HG02885 (cell line): ENCODE data around the gene PRXL2B.
"Not testable (repeated sequence)": the region's sequence is repeated elsewhere in the genome, so short reads cannot be mapped to it uniquely, and the experiment has no call there.

Experiments
- ATAC-seq: cut with Tn5 transposase; IDR thresholded peaks from one replicate; pipeline ENCODE4 v1.9.1; 2021; ENCODE audit warnings: mild to moderate bottlenecking; ENCODE audit not compliant: unreplicated experiment, poor library complexity

Gene PRXL2B

DNA sequence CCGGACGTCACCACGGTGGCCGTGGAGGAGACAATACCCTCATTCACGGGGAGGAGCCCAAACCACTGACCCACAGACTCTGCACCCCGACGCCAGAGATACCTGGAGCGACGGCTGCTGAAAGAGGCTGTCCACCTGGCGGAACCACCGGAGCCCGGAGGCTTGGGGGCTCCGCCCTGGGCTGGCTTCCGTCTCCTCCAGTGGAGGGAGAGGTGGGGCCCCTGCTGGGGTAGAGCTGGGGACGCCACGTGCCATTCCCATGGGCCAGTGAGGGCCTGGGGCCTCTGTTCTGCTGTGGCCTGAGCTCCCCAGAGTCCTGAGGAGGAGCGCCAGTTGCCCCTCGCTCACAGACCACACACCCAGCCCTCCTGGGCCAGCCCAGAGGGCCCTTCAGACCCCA lies 23.4 kb upstream of the PRXL2B start:
- ATAC-seq: no peak

DNA sequence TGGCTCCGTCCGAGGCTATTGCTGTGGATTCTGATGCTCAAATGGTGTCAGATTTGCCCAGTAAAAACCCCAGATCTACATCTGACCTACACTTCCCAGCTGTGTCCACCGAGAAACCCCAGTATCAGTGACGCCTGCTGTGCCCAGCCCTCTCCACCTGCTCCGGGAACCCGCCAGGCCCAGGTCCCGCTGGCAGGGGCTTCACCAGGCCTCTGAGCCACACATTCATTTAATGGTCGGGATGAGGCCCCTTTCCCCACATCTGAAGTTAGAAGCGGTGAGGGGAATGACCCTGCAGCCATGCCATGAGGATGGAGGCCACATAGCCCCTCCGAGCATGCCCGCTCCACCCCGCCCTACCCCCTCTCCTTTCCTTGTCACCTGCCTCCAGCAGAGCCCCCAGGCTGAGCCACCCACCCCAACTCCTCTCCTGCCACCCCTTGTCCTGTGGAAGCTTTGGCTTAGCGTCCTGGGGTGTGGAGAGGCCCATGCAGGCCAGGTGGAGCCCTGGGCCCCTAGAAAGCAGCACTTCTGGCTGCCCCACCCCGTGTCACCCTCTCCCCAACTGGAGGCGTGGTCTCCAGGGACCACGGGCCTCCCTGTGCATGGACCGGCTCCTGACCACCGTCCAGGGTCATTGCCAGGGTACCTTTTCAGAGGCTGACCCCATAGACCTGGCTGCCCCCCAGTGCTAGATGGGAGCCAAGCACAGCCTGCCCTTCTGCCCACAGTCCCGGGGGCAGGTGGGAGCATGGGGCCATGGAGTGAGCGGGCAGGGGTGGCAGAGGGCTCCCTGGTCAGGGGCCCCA lies 22.4 kb upstream of the PRXL2B start:
- ATAC-seq: no peak

DNA sequence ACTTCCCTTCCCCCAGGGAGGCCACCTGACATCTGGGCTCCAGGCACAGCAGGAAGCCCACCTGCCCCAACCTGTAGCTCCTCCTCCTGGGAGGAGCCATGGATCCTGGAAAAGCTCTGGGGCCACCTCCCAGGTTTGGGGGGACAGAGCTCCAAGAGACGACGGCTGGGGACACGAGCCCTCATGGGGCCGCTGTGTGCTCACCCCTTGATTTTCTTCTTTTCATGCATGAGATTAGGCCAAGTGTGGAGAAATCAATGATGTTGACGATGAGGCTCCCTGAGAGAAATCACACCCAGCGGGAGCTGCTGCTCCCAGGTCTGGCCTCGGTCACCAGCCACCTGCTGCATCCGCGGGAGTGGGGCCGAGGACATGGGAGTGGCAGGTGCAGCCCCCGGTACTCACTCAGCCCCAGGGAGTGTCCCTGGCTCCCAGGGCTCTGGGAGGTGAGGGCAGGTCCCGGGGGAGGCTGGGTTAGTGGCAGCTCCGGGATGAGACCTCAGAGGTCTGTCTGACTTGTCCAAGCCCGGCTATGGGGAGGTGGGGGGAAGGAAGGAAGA lies 21.7 kb upstream of the PRXL2B start:
- no peak for ATAC-seq

DNA sequence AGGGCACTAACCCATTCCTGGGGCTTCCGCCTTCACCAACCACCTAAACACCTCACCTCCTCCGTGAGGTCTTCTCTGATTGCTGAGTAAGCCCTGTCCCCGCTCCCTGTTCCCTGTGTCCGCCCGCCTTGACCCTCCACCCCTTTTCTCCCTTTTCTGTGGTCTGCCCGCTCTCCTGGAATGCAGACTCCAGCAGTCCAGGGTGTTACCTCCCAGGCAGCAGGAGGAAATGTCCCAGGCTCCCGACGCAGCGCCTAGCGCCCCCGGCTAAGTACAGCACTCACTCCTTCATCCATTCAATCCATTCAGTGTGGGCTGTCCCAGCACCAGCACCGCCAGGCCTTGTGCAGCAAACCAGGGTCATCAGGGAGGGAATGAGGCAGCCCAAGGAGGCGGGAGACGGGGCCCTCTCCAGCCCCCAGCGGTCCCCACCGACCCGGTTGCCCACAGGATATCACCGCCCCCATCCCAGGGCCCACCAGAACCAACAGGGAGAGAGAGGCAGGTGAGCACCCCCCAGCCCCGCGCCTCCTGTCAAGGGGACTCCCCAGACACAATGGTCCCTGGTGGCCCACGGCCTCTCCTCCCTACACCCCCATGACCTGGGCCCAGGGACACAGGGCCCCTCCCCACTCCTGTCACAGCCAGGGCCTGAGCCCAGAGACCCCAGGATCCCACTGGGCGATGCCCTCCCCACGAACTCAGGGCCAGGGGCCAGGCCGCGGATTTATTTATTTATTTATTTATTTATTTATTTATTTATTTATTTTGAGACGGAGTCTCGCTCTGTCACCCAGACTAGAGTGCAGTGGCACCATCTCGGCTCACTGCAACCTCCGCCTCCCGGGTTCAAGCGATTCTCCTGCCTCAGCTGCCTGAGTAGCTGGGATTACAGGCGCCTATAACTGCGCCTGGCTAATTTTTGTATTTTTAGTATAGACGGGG lies 20.2 kb upstream of the PRXL2B start:
- no peak for ATAC-seq

DNA sequence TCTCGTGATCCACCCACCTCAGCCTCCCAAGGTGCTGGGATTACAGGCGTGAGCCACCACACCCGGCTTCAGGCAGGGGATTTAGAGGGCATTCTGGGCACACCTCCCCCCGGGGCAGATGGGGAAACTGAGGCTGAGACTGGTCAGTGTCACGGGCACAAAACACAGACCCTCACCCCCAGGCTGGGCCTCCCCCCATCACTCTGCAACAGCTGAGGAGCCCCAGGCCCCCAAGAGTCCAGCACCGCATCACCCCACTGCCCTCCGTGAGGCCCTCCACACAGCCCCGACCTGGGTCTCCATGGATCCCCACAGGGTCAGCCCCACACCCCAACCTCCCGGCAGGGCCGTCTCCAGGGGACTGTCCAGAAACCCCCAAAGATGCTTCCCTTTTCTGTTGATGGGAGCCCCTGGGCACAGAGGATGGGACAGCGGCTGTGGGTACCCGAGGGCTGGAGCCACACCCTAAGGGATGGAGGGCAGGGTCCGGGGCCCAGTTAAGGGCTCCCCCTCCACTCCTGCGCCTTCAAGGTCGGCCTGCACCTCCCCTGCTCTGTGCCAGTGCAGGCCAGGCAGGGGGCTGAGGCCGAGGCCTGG lies 19.4 kb upstream of the PRXL2B start:
- ATAC-seq: no peak

DNA sequence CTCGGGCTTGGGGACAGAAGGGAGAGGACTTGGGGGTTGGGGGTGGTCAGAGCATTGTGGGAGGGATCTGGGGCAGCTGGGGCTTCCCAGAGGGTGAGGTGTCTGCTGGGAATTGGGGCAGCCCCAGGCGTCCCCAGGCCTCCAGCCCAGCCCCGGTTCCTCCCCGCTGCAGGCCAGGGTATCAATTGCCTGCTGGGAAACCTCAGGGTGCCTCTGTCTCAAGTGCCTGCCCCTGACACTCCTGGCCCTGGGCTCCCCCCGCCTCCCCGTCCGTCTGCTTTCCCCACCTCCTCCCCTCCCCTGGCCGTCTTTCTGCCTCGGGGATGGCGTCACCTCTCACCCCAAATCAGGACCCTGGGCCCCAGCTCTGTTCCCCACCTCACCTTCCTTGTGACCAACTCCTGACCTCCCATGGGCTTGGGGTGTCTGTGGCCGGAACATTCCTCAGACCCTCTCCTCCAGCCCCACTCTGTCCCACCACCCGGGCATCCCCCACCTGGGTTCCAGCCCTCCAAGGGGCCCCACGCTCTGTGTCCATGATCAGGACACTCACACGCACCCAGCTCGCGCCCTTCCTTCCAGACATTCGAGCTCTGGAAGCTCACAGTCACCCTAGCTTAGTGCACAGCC lies 18.3 kb upstream of the PRXL2B start:
- not testable (repeated sequence) for ATAC-seq

DNA sequence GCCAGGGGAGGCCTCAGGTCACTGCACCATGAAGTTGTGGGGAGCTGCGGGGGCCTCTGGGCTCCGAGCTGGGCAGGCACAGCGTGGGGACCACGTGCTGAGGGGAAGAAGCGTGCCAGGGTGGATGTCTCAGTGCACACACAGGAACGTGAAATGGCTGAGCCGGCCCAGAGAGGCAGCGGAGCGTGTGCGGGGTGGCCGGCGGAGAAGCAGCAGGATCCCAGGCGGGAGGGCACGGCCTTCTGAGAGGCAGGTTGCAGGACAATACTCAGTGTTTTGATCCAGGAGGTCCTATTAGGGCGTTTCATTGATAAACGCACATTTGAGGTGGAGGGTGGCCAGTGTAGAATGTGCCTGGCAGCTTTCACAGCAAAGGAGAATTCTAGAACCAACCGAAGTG lies 17.5 kb upstream of the PRXL2B start:
- no peak for ATAC-seq

DNA sequence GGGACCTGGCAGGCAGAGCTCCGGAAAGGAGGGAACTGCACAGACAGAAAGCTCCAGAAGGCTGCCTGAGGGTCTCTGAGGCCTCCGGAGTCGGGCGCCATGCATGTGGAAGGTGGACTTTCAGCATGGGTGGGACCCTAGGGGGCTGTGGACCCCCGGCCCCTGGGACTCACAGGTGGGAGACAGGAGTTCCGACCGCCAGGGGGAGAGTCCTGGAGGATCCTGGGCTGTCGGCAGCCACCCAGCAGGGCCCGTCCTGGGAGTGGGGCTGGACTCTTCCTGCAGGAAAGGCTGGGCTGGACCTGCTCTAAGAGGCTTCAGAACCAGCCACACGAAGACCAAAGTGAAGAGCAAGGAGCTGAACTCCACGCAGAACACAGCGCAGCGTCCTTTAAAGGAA lies 16.9 kb upstream of the PRXL2B start:
- ATAC-seq: not testable (repeated sequence)

DNA sequence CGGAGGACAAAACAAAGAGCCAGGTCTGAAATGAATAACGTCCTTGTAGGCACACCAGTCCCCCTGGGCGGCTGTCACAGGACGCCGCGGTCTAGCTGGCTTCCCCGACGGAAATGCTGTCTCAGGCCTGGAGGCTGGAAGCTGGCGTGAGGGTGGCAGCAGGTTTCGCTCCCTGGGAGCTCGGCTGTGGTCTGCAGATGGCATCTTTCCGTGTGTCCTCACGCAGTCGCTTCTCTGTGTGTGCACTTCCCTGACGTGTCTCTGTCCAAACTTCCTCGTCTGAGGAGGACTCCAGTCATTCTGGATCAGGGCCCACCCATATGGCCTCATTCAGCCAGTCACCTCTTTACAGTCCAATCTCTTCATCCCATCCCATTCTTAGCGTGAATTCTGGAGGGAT lies 16.2 kb upstream of the PRXL2B start:
- no peak for ATAC-seq

DNA sequence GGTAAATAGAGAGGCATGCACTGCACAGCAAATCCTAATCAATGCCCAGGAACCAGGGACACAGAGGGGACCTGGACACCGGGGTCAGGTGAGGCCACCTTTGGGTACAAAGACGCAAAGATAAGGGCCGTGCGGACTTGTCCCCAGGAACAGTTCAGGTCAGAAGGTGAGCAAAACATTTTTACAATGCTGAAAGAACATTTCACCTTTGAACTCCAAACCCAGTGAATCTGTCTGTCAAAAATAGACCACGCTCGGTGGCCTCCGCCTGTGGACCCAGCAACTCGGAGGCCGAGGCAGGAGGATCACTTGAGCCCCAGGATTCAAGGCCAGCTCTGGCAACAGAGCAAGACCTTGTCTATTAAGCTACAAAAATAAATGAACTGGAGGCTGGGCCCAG lies 15.2 kb upstream of the PRXL2B start:
- ATAC-seq: no peak

DNA sequence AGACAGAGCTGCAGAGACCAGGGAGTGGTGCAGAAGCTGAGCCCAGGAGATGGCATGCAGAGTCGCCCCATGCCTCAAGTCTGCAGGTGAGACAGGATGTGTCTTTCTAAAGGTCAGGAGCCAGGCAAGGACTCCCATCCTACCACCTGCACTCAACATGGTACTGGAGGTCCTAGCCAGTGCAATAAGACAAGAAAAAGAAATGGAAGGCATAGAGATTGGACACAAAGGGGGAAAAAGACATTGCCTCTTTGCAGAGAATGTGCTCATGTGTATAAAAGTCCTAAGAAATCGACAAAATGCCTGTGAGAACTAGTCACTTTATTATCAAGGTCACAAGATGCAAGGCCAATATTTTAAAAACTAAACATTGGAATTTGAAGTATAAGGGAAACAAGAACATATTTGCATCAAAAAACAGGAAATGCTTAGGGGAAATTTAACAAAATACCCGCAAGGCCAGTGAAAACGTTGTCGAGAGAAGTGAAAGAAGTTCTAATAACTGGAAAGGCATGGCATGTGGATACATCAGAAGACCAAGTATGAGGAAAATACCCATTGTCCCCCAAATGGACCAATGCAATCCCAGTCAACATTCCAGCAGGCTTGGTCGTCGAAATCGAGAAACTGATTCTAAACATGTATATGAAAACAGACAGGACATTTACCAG lies 13.2 kb upstream of the PRXL2B start:
- no peak for ATAC-seq

DNA sequence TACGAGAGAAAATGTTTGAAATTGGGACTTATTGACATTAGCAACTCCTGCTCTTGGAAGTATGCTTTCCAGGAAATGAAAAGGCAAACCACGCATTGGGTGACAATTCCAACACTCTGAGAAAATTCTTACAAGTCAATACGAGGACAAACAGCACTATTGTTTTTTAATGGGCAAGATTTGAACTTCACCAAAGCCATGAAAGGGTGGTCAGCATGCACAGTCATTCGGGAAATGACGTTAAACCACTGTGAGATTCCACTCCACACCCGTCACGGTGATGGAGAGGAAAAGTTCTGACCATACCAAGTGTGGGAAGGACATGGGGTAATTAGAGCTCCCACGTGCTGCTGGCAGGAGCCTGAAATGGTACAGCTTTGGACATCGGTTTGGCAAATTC lies 12.2 kb upstream of the PRXL2B start:
- no peak for ATAC-seq

DNA sequence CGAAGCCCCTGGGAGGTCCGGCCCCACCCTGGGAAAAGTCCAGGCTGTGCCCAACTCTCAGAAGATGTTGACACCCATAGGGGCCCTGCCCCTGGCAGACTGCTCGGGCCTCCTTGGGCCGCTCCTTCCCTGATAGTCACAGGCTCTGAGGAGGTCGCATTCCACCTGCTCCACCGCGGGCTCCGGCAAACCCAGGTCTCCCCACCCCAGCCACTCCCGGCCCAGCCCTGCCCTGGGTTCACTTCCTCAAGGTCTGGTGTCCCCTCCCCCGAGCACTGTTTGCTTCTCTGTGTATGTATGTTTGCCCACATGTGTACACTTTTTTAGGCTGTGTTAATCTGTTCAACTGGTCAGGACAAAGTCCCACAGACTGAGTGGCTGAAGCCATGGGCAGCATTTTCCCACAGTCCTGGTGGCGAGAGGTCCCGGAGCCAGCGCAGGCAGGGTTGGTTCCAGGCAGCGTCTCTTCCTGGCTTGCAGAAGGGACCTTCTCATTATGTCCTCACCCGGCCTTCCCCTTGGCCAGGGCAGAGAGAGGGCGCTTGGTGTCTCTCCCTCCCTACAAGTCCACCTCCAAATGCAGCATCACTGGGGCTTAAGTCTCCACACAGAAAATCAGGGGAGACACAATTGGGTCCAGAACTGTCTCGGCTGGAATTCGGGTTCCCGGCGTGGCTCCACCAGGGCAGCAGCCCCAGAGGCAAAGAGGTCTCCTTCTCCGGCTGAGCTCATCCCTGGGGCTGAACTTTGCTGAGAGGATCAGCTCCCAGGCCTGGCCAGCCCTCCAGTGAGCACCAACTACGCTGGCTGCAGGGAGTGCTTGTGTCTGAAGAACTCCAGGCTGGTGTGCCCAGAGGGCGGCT lies 10.5 kb upstream of the PRXL2B start:
- peak; percentile 3 for ATAC-seq

DNA sequence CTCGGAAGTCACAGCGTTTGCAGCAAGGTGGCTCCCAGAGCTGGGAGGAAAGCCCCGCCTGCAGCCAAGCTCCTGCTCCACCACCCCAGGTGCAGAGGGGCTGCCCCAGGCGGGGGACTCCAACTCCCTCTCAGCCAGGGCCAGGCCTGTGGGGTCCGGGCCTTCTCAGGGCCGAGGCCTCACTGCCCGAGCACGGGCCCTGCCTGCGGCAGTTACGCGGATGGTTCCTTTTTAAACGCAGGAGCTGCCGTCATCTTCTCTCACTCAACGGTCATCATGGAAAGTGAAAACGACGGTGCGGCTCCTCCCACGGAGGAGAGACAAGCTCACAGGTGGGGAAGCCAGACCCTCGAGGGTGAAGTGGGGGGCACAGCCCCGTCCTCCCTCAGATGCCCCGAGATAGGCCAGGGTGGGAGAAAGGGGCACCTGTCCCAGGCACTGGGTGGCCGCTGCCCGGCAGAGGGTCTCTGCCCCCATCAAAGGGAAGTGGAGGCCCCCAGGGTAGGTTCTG lies 9.0 kb upstream of the PRXL2B start:
- ATAC-seq: peak; percentile 39

DNA sequence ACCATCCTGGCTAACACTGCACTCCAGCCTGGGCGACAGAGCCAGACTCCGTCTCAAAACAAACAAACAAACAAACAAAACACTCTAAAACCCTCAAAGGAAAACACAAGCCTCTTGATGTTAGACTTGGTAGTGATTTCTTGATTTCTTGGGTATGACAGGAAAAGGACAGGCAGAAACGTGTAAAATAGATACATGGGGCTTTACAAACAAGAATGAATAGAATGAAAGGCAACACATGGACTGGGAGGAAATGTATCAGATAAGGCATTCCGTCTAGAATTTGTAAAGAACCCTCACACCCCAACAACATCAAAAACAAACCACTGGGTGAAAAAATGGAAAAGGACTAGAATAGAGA lies 7.8 kb upstream of the PRXL2B start:
- no peak for ATAC-seq

DNA sequence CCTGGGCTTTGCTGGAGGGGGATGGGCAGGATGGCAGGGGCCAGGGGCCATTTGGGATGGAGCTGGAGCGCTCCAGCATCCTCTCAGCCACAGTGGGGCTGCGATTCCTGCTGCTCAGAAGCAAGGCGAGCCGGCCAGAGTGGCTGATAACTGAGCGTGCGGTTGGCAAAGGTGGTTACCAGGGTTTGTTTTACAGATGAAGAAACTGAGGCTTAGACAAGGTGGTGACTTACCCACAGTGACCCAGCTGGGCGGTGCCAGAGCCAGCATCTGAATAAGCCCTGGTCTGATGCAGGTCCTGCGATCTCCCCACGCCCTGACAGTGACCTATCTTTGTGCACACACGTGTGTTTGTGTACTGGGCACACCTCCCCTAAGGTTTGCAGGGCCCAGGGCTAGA lies 5.9 kb upstream of the PRXL2B start:
- no peak for ATAC-seq

DNA sequence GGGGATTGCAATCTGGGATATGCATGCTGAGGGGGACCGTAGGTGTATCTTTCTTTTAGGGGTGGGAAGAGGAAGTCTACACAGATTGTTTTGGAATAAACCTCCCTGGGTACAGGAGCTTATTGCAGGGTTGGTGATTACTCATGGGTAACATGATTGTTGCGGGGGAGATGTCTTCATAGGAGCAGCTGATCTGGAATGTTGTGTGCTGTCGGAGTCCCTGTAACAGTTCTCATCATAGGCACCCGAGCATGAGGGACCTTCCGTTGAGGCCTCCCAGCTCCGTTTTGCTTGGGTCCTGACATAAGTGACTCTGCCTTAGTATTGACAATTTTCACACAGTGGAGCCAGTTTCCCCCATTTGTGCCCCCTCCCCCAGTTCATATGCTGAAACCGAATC lies 4.2 kb upstream of the PRXL2B start:
- no peak for ATAC-seq

DNA sequence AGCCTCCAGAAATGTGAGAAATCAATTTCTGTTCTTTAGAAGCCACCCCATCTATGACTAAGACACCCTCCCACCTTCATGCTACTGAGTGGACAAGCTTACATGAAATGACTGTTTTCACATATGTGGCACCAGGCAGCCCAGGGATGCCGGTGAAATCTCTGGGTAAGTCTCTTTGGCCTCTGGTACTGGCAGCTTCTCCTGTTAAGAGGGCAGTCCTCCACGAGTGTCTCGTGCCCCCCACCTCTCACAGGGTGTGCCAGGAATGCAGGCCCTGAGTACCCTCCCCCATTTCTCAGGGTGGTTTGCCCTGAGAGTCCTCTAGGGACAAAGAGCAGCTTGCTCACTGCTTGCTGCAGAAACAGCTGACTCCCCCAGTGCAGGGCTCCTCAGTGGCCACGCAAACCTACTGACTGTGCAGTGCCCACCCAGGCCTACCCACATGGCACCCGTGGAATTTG lies 3.2 kb upstream of the PRXL2B start:
- ATAC-seq: no peak
